Measurements from ENCODE around the gene CTTNBP2. TPM values are rescaled to one million over a fixed set of nuclear protein-coding genes. Genes with fewer than 3 reads are reported as not detected.
A peak's percentile ranks its signal among the peaks of the same experiment; 100 is the strongest.

Gene CTTNBP2
- total RNA-seq, 2 donors from 2014 or later: 5.2 to 6.5 TPM

DNA sequence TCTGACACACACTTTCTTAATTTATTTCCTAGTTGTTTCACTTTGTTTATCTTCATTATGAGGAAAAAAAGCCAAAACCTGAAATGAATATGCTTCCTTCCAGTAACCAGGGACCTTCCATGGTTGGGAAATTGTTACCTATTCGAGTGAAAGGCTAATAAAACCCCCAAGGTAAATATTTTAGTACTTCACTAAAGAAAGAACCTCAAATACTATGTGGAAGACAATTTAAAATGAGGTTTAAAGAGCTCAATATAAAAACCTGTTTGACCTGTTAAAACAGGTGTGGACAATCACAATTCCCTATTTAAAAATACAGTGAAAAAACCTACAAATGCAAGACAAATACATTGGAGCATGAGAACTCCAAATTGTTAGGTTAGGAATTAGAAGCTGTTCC lies 200.8 kb downstream of the CTTNBP2 start:
- peaks cover 2% of the 10 kb centered on the region for H3K4me1 ChIP-seq (ENCODE audit: control insufficient read depth, insufficient read depth, low read length)
- Mint-ChIP-seq H3K36me3 (ENCODE audit: low read depth) (no peaks in the 10 kb centered on the region), H3K27ac (no peak overlapping the region), H3K4me3 (no peak overlapping the region), H3K4me1 (peaks cover 36% of the 10 kb centered on the region), H3K9me3 (no peaks in the 10 kb centered on the region), H3K27me3 (ENCODE audit: insufficient read depth) (no peaks in the 10 kb centered on the region)
- H3K36me3 ChIP-seq (ENCODE audit: control insufficient read depth, insufficient read depth, low read length): no peaks in the 10 kb centered on the region
- WGBS, 2 experiments (ENCODE audit: insufficient coverage in 1 of 2, insufficient read length in 1 of 2): 100% methylated on average over 1 of the region's 1 CpG; no CpG with 5 or more reads in 1 of the 2 experiments
- no peaks in the 10 kb centered on the region for H3K9me3 ChIP-seq (ENCODE audit: control insufficient read depth, low read length)
- H3K4me3 ChIP-seq (ENCODE audit: low read length): no peak overlapping the region
- no peaks in the 10 kb centered on the region for H3K27me3 ChIP-seq (ENCODE audit: control insufficient read depth, insufficient read depth, low read length, poor library complexity, severe bottlenecking)
- TF ChIP-seq, protein P1, sequence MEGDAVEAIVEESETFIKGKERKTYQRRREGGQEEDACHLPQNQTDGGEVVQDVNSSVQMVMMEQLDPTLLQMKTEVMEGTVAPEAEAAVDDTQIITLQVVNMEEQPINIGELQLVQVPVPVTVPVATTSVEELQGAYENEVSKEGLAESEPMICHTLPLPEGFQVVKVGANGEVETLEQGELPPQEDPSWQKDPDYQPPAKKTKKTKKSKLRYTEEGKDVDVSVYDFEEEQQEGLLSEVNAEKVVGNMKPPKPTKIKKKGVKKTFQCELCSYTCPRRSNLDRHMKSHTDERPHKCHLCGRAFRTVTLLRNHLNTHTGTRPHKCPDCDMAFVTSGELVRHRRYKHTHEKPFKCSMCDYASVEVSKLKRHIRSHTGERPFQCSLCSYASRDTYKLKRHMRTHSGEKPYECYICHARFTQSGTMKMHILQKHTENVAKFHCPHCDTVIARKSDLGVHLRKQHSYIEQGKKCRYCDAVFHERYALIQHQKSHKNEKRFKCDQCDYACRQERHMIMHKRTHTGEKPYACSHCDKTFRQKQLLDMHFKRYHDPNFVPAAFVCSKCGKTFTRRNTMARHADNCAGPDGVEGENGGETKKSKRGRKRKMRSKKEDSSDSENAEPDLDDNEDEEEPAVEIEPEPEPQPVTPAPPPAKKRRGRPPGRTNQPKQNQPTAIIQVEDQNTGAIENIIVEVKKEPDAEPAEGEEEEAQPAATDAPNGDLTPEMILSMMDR (conservative IDR thresholded peaks at IDR 0.05): no peak
- no peak overlapping the region for H3K27ac ChIP-seq (ENCODE audit: low read depth, low read length)
- no peak overlapping the region for H3K9ac ChIP-seq (ENCODE audit: extremely low read depth, low read length, poor library complexity, severe bottlenecking)
- no peak for DNase-seq

DNA sequence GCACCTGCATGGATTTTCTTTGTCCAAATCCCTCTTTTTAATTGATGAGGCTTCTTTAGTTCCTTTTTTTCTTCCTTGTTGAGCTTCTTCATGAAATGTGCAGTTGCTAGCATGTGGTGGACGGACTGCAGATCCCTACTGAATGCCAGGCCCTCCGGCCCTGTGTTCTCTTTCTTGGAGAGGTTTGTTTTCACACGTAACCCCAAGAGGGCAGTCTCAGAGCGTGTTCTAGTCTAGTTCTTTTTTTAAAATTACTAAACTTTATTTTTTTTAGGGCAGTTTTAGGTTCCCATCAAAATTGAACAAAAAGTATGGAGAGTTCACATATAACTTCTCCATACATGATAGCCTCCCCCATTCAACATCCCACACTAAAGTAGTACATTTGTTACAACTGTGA lies 203.4 kb downstream of the CTTNBP2 start:
- 71% methylated on average over 3 of the region's 4 CpGs; no CpG with 5 or more reads in 1 of the 2 experiments for WGBS, 2 experiments (ENCODE audit: insufficient coverage in 1 of 2, insufficient read length in 1 of 2)
- Histone ChIP-seq H3K4me3 (ENCODE audit: low read length) (no peak overlapping the region), H3K4me1 (ENCODE audit: control insufficient read depth, insufficient read depth, low read length) (peaks cover 4% of the 10 kb centered on the region), H3K27ac (ENCODE audit: low read depth, low read length) (no peak overlapping the region), H3K36me3 (ENCODE audit: control insufficient read depth, insufficient read depth, low read length) (no peaks in the 10 kb centered on the region), H3K9me3 (ENCODE audit: control insufficient read depth, low read length) (no peaks in the 10 kb centered on the region), H3K27me3 (ENCODE audit: control insufficient read depth, insufficient read depth, low read length, poor library complexity, severe bottlenecking) (no peaks in the 10 kb centered on the region), H3K9ac (ENCODE audit: extremely low read depth, low read length, poor library complexity, severe bottlenecking) (no peak overlapping the region)
- no peaks in the 10 kb centered on the region for H3K36me3 Mint-ChIP-seq (ENCODE audit: low read depth)
- H3K9me3 Mint-ChIP-seq: no peaks in the 10 kb centered on the region
- H3K4me1 Mint-ChIP-seq: peaks cover 40% of the 10 kb centered on the region
- no peak overlapping the region for H3K4me3 Mint-ChIP-seq
- peak; percentile 58 for DNase-seq
- no peak overlapping the region for H3K27ac Mint-ChIP-seq
- TF ChIP-seq, protein P1 (conservative IDR thresholded peaks at IDR 0.05): peak; percentile 71
- no peaks in the 10 kb centered on the region for H3K27me3 Mint-ChIP-seq (ENCODE audit: insufficient read depth)

DNA sequence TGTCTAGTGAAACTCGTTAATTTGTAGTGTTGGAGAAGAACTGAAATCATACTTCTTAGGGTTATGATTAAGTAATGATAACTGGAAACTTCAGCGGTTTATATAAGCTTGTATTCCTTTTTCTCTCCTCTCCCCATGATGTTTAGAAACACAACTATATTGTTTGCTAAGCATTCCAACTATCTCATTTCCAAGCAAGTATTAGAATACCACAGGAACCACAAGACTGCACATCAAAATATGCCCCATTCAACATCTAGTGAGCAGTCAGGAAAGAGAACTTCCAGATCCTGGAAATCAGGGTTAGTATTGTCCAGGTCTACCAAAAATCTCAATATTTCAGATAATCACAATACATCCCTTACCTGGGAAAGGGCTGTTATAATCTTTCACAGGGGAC lies 205.8 kb downstream of the CTTNBP2 start:
- TF ChIP-seq, protein P1 (conservative IDR thresholded peaks at IDR 0.05): no peak
- Mint-ChIP-seq H3K36me3 (ENCODE audit: low read depth) (no peaks in the 10 kb centered on the region), H3K27me3 (ENCODE audit: insufficient read depth) (no peaks in the 10 kb centered on the region), H3K4me1 (peaks cover 27% of the 10 kb centered on the region), H3K4me3 (no peak overlapping the region), H3K9me3 (no peaks in the 10 kb centered on the region), H3K27ac (no peak overlapping the region)
- Histone ChIP-seq H3K27me3 (ENCODE audit: control insufficient read depth, insufficient read depth, low read length, poor library complexity, severe bottlenecking) (no peaks in the 10 kb centered on the region), H3K9me3 (ENCODE audit: control insufficient read depth, low read length) (no peaks in the 10 kb centered on the region), H3K27ac (ENCODE audit: low read depth, low read length) (no peak overlapping the region), H3K9ac (ENCODE audit: extremely low read depth, low read length, poor library complexity, severe bottlenecking) (no peak overlapping the region), H3K4me1 (ENCODE audit: control insufficient read depth, insufficient read depth, low read length) (peaks cover 9% of the 10 kb centered on the region), H3K36me3 (ENCODE audit: control insufficient read depth, insufficient read depth, low read length) (no peaks in the 10 kb centered on the region), H3K4me3 (ENCODE audit: low read length) (no peak overlapping the region)
- WGBS, 2 experiments (ENCODE audit: insufficient coverage in 1 of 2, insufficient read length in 1 of 2): 92% methylated on average over 2 of the region's 2 CpGs; no CpG with 5 or more reads in 1 of the 2 experiments
- DNase-seq: no peak
